SK-N-MC (cell line): ENCODE data around the gene VIPR2.

Source experiments
- EZH2 ChIP-seq: fragments of 200-600 bp; sonication (generic); IDR thresholded peaks from one replicate; pipeline ENCODE4 v1.6.1; 2017; ENCODE audit warnings: antibody characterized with exemption
- FOXP2 ChIP-seq: optimal IDR thresholded peaks from 2 replicates; pipeline ENCODE3; 2011; ENCODE audit warnings: mild to moderate bottlenecking, moderate library complexity; ENCODE audit not compliant: insufficient read depth; ENCODE audit errors: extremely low read length, control extremely low read depth
- POLR2AphosphoS5 ChIP-seq: IDR thresholded peaks from 2 replicates; pipeline ENCODE4 v1.6.1; 2012; ENCODE audit warnings: mild to moderate bottlenecking, low read depth, low read length, borderline replicate concordance

DNA sequence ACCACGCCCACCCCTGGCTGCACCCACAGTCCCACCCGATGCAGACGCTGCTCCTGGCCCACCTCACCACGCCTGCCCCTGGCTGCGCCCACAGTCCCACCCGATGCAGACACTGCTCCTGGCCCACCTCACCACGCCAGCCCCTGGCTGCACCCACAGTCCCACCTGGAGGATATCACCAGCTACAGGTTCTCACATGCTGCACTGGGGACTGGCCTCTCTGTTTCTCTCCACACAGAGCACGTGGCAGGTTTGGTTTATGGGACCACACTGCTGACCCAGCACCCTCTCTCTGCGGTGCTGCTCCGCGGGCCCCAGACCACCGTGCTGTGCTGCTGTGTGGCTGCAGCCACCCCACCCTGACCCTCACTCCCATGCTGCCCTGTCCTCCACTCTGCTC lies 120.9 kb downstream of the VIPR2 start:
- TF ChIP-seq POLR2AphosphoS5 (no peak), EZH2 (no peak), FOXP2 (no peak)
